ENCODE measurements around the gene MICOS13. TPM values are rescaled to one million over a fixed set of nuclear protein-coding genes. Genes with fewer than 3 reads are reported as not detected.
"Not testable (repeated sequence)": the region's sequence is repeated elsewhere in the genome, so short reads cannot be mapped to it uniquely, and the experiment has no call there.

MICOS13 gene
- total and polyA plus RNA-seq, 5 donors from 2014 or later, result 21.2 to 110 (median 96.2) TPM

GRCh38 chr19:5692723-5693194 is 12.4 kb upstream of the MICOS13 start:
- peaks cover 19% of the 10 kb centered on the region for H3K4me1 ChIP-seq (ENCODE audit: control insufficient read depth, insufficient read depth, low read length, poor library complexity, severe bottlenecking)
- H3K27me3 ChIP-seq (ENCODE audit: control insufficient read depth, insufficient read depth, low read length), result no peaks in the 10 kb centered on the region
- peak overlapping the region; percentile 91 for H3K27ac ChIP-seq (ENCODE audit: insufficient read depth, low read length, poor library complexity, severe bottlenecking)
- H3K9me3 ChIP-seq (ENCODE audit: control insufficient read depth in 2 of 2, low read length in 2 of 2), result no peaks in the 10 kb centered on the region
- DNase-seq, result no peak
- peaks cover 8% of the 10 kb centered on the region for H3K36me3 Mint-ChIP-seq
- H3K27me3 Mint-ChIP-seq, result peaks cover 10% of the 10 kb centered on the region
- no peak overlapping the region for H3K4me3 ChIP-seq (ENCODE audit: low read depth, low read length)
- H3K4me3 Mint-ChIP-seq, result peak overlapping the region; percentile 85 to 96 (median 94)
- peaks cover 0 to 2% (median 0%) of the 10 kb centered on the region in 7 donors for H3K9me3 Mint-ChIP-seq
- H3K36me3 ChIP-seq (ENCODE audit: control insufficient read depth, insufficient read depth, low read length), result peaks cover 49% of the 10 kb centered on the region
- H3K4me1 Mint-ChIP-seq, result peaks cover 0 to 45% (median 16%) of the 10 kb centered on the region in 4 donors
- ATAC-seq (ENCODE audit: low read depth in 2 of 2), result no peak
- H3K27ac Mint-ChIP-seq, result peak overlapping the region in 2 of 3 donors; percentile 55 to 84

- Mint-ChIP-seq H3K4me3 (peak overlapping the region; percentile 85 to 96 (median 94)), H3K4me1 (peaks cover 0 to 45% (median 16%) of the 10 kb centered on the region in 4 donors), H3K36me3 (peaks cover 8% of the 10 kb centered on the region), H3K27me3 (peaks cover 10% of the 10 kb centered on the region), H3K27ac (peak overlapping the region in 2 of 3 donors; percentile 84 to 86), H3K9me3 (peaks cover 0 to 2% (median 0%) of the 10 kb centered on the region in 7 donors)
- Histone ChIP-seq H3K27me3 (ENCODE audit: control insufficient read depth, insufficient read depth, low read length) (no peaks in the 10 kb centered on the region), H3K4me1 (ENCODE audit: control insufficient read depth, insufficient read depth, low read length, poor library complexity, severe bottlenecking) (peaks cover 26% of the 10 kb centered on the region), H3K27ac (ENCODE audit: insufficient read depth, low read length, poor library complexity, severe bottlenecking) (peak overlapping the region; percentile 91), H3K36me3 (ENCODE audit: control insufficient read depth, insufficient read depth, low read length) (peaks cover 47% of the 10 kb centered on the region), H3K9me3 (ENCODE audit: control insufficient read depth in 2 of 2, low read length in 2 of 2) (no peaks in the 10 kb centered on the region), H3K4me3 (ENCODE audit: low read depth, low read length) (no peak overlapping the region)
- no peak for ATAC-seq (ENCODE audit: low read depth in 2 of 2)
- DNase-seq, result no peak
Measured at GRCh38 chr19:5691822-5692722, 11.8 kb upstream of the MICOS13 start.

GRCh38 chr19:5690955-5691821 is 10.9 kb upstream of the MICOS13 start:
- no peaks in the 10 kb centered on the region for H3K27me3 ChIP-seq (ENCODE audit: control insufficient read depth, insufficient read depth, low read length)
- Mint-ChIP-seq H3K4me1 (peaks cover 0 to 49% (median 16%) of the 10 kb centered on the region in 4 donors), H3K9me3 (peaks cover 0 to 2% (median 0%) of the 10 kb centered on the region in 7 donors), H3K36me3 (peaks cover 8% of the 10 kb centered on the region), H3K4me3 (peak overlapping the region; percentile 85 to 96 (median 94)), H3K27me3 (peaks cover 10% of the 10 kb centered on the region), H3K27ac (peak overlapping the region; percentile 95 to 98 (median 97))
- no peaks in the 10 kb centered on the region for H3K9me3 ChIP-seq (ENCODE audit: control insufficient read depth in 2 of 2, low read length in 2 of 2)
- peak overlapping the region; percentile 65 for H3K4me3 ChIP-seq (ENCODE audit: low read depth, low read length)
- peak in 2 of 3 donors; percentile 43 to 51 for DNase-seq
- peaks cover 34% of the 10 kb centered on the region for H3K4me1 ChIP-seq (ENCODE audit: control insufficient read depth, insufficient read depth, low read length, poor library complexity, severe bottlenecking)
- peak overlapping the region; percentile 91 for H3K27ac ChIP-seq (ENCODE audit: insufficient read depth, low read length, poor library complexity, severe bottlenecking)
- peaks cover 39% of the 10 kb centered on the region for H3K36me3 ChIP-seq (ENCODE audit: control insufficient read depth, insufficient read depth, low read length)
- ATAC-seq (ENCODE audit: low read depth in 2 of 2), result no peak

- H3K4me1 Mint-ChIP-seq, result peaks cover 0 to 55% (median 16%) of the 10 kb centered on the region in 4 donors
- no peaks in the 10 kb centered on the region for H3K9me3 ChIP-seq (ENCODE audit: control insufficient read depth in 2 of 2, low read length in 2 of 2)
- peaks cover 8% of the 10 kb centered on the region for H3K36me3 Mint-ChIP-seq
- peak within 1 kb of the TSS; percentile 85 to 96 (median 94) for H3K4me3 Mint-ChIP-seq
- H3K27ac Mint-ChIP-seq, result peak within 1 kb of the TSS; percentile 95 to 98 (median 97)
- ATAC-seq (ENCODE audit: low read depth in 2 of 2), result peak; percentile 68 to 71
- H3K27me3 ChIP-seq (ENCODE audit: control insufficient read depth, insufficient read depth, low read length), result no peaks in the 10 kb centered on the region
- peak within 1 kb of the TSS; percentile 65 for H3K4me3 ChIP-seq (ENCODE audit: low read depth, low read length)
- peaks cover 31% of the 10 kb centered on the region for H3K36me3 ChIP-seq (ENCODE audit: control insufficient read depth, insufficient read depth, low read length)
- H3K27ac ChIP-seq (ENCODE audit: insufficient read depth, low read length, poor library complexity, severe bottlenecking), result peak within 1 kb of the TSS; percentile 91
- H3K27me3 Mint-ChIP-seq, result peaks cover 10% of the 10 kb centered on the region
- H3K9me3 Mint-ChIP-seq, result peaks cover 0 to 2% (median 0%) of the 10 kb centered on the region in 7 donors
- DNase-seq, result peak; percentile 96 to 98 (median 97)
- H3K4me1 ChIP-seq (ENCODE audit: control insufficient read depth, insufficient read depth, low read length, poor library complexity, severe bottlenecking), result peaks cover 36% of the 10 kb centered on the region
Measured at GRCh38 chr19:5690125-5690954, 10.0 kb upstream of the MICOS13 start, which contains the start of gene RPL36. Gene RPL36, plus strand, starts transcription at chr19:5690295. Its CDS starts 213 bp downstream, at chr19:5690508.

- not testable (repeated sequence) for H3K9me3 Mint-ChIP-seq; H3K4me3 ChIP-seq (ENCODE audit: low read depth, low read length); H3K27ac Mint-ChIP-seq; H3K27ac ChIP-seq (ENCODE audit: insufficient read depth, low read length, poor library complexity, severe bottlenecking); H3K36me3 Mint-ChIP-seq; H3K9me3 ChIP-seq (ENCODE audit: control insufficient read depth in 2 of 2, low read length in 2 of 2); DNase-seq; ATAC-seq (ENCODE audit: low read depth in 2 of 2); H3K27me3 ChIP-seq (ENCODE audit: control insufficient read depth, insufficient read depth, low read length)
- H3K27me3 Mint-ChIP-seq, result peaks cover 10% of the 10 kb centered on the region
- Histone ChIP-seq H3K36me3 (ENCODE audit: control insufficient read depth, insufficient read depth, low read length) (peaks cover 14% of the 10 kb centered on the region), H3K4me1 (ENCODE audit: control insufficient read depth, insufficient read depth, low read length, poor library complexity, severe bottlenecking) (peaks cover 36% of the 10 kb centered on the region)
- H3K4me3 Mint-ChIP-seq, result peak overlapping the region; percentile 19 to 89 (median 62)
- H3K4me1 Mint-ChIP-seq, result peaks cover 0 to 52% (median 16%) of the 10 kb centered on the region in 4 donors
Measured at GRCh38 chr19:5688262-5688881, 8.1 kb upstream of the MICOS13 start.

- Mint-ChIP-seq H3K9me3 (peaks cover 0 to 2% (median 0%) of the 10 kb centered on the region in 7 donors), H3K4me1 (peaks cover 0 to 52% (median 15%) of the 10 kb centered on the region in 4 donors), H3K27ac (peak overlapping the region in 1 of 3 donors; percentile 76), H3K36me3 (peaks cover 3% of the 10 kb centered on the region), H3K4me3 (peak overlapping the region in 3 of 4 donors; percentile 86 to 90 (median 90)), H3K27me3 (peaks cover 14% of the 10 kb centered on the region)
- no peaks in the 10 kb centered on the region for H3K27me3 ChIP-seq (ENCODE audit: control insufficient read depth, insufficient read depth, low read length)
- peaks cover 36% of the 10 kb centered on the region for H3K4me1 ChIP-seq (ENCODE audit: control insufficient read depth, insufficient read depth, low read length, poor library complexity, severe bottlenecking)
- H3K4me3 ChIP-seq (ENCODE audit: low read depth, low read length), result no peak overlapping the region
- DNase-seq (no peak), ATAC-seq (ENCODE audit: low read depth in 2 of 2) (no peak)
- peaks cover 7% of the 10 kb centered on the region for H3K36me3 ChIP-seq (ENCODE audit: control insufficient read depth, insufficient read depth, low read length)
- H3K27ac ChIP-seq (ENCODE audit: insufficient read depth, low read length, poor library complexity, severe bottlenecking), result peak overlapping the region; percentile 81
- H3K9me3 ChIP-seq (ENCODE audit: control insufficient read depth in 2 of 2, low read length in 2 of 2), result no peaks in the 10 kb centered on the region
Measured at GRCh38 chr19:5687360-5688198, 7.3 kb upstream of the MICOS13 start.
